ENCODE measurements around the gene OR2K2. TPM values are rescaled to one million over a fixed set of nuclear protein-coding genes. Genes with fewer than 3 reads are reported as not detected.

The OR2K2 gene, protein sequence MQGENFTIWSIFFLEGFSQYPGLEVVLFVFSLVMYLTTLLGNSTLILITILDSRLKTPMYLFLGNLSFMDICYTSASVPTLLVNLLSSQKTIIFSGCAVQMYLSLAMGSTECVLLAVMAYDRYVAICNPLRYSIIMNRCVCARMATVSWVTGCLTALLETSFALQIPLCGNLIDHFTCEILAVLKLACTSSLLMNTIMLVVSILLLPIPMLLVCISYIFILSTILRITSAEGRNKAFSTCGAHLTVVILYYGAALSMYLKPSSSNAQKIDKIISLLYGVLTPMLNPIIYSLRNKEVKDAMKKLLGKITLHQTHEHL
- total RNA-seq, result not detected in 2 replicates

DNA sequence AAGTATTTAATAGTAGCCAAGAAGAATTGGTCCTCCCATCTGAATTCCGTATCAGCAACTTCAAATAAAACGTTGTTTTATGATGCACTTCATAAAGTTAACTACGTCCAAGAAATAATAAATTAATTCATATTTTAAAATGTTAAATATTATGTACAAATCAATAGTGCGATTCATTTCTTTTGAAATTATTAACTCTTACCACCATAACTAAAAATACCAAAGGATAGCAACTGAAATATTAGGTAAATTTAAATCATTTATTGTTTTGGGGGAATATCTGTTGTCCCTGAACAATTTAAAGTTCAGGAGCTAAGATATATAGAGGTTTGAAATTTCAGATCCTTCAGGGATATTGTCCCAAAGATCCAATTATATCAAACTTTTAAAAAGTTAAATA lies at the start of gene OR2K2:
TSS of gene OR2K2 (minus strand) at position 101 of the 400 bp plus-strand sequence. CDS start 1,791 bp downstream, outside the sequence.

Other genes starting within 250 kb of the OR2K2 start
- gene ECPAS, start 154.2 kb upstream of the OR2K2 start, total RNA-seq, result 74.8 and 107 TPM in 2 replicates
- gene ZNF483, start 195.0 kb upstream of the OR2K2 start, total RNA-seq, result 0.79 and 1.4 TPM in 2 replicates